Gastrocnemius medialis (tissue), 4 donors: Measurements from ENCODE around the gene ZNRF3.

Experiments
- CTCF ChIP-seq, 5 experiments: fragments of 450-650 bp in 3 of 5; fragments of 200-600 bp in 2 of 5; sonication (generic) in 2 of 5; IDR thresholded peaks in 4 of 5; conservative IDR thresholded peaks in 1 of 5; 1 replicate in 4 of 5; 2 replicates in 1 of 5; pipeline ENCODE4 v1.5.1; 2016 to 2019; ENCODE audit warnings: antibody characterized with exemption in 5 of 5, mild to moderate bottlenecking in 3 of 5, moderate library complexity in 3 of 5
- POLR2A ChIP-seq, 2 donors: fragments of 450-650 bp; IDR thresholded peaks; one replicate each; pipeline ENCODE4 v1.6.1; 2017; ENCODE audit warnings: antibody characterized with exemption in 2 of 2, mild to moderate bottlenecking in 2 of 2, moderate library complexity in 2 of 2

GRCh38 chr22:29072979-29073617, 189.7 kb downstream of the ZNRF3 start, which contains the start of gene KREMEN1:
- TF ChIP-seq CTCF (IDR thresholded peaks at IDR 0.05 in 4 of 5, conservative IDR thresholded peaks at IDR 0.05 in 1 of 5) (no peak), POLR2A (IDR thresholded peaks at IDR 0.05) (peak; percentile 14 to 40)
